ENCODE data around the gene SLC5A2. TPM values are rescaled to one million over a fixed set of nuclear protein-coding genes. Genes with fewer than 3 reads are reported as not detected.

The SLC5A2 gene
- total RNA-seq, 2 donors from 2014 or later = 0.85 TPM; not detected in 1

GRCh38 chr16:31488468-31489297 is 5.8 kb downstream of the SLC5A2 start:
- Histone ChIP-seq H3K36me3 (peaks cover 24% of the 10 kb centered on the region), H3K9me3 (no peaks in the 10 kb centered on the region), H3K27ac (no peak overlapping the region), H3K4me3 (peak overlapping the region; percentile 74), H3K4me1 (ENCODE audit: control insufficient read depth in 1 of 2, low read depth in 2 of 2) (peaks cover 6 to 16% of the 10 kb centered on the region in 2 donors), H3K27me3 (replicated peaks; ENCODE audit: insufficient read depth) (no peaks in the 10 kb centered on the region)
- no peak for TF ChIP-seq CTCF (IDR thresholded peaks at IDR 0.05)
- no peak for ATAC-seq (ENCODE audit: insufficient number of reproducible peaks, low FRiP score, low read depth)
- DNase-seq (ENCODE audit: low spot score) = no peak

GRCh38 chr16:31489298-31489564 is 6.3 kb downstream of the SLC5A2 start:
- DNase-seq (ENCODE audit: low spot score) = no peak
- no peak for ATAC-seq (ENCODE audit: insufficient number of reproducible peaks, low FRiP score, low read depth)
- no peaks in the 10 kb centered on the region for H3K9me3 ChIP-seq
- H3K4me3 ChIP-seq = no peak overlapping the region
- H3K27ac ChIP-seq = no peak overlapping the region
- peaks cover 27% of the 10 kb centered on the region for H3K36me3 ChIP-seq
- no peaks in the 10 kb centered on the region for H3K27me3 ChIP-seq (replicated peaks; ENCODE audit: insufficient read depth)
- no peak for TF ChIP-seq CTCF (IDR thresholded peaks at IDR 0.05)
- peaks cover 6 to 16% of the 10 kb centered on the region in 2 donors for H3K4me1 ChIP-seq (ENCODE audit: control insufficient read depth in 1 of 2, low read depth in 2 of 2)

- ATAC-seq (ENCODE audit: insufficient number of reproducible peaks, low FRiP score, low read depth) (no peak), DNase-seq (ENCODE audit: low spot score) (no peak)
- no peak for TF ChIP-seq CTCF (IDR thresholded peaks at IDR 0.05)
- H3K9me3 ChIP-seq = no peaks in the 10 kb centered on the region
- H3K4me3 ChIP-seq = no peak overlapping the region
- no peaks in the 10 kb centered on the region for H3K27me3 ChIP-seq (replicated peaks; ENCODE audit: insufficient read depth)
- no peak overlapping the region for H3K27ac ChIP-seq
- peaks cover 27% of the 10 kb centered on the region for H3K36me3 ChIP-seq
- peaks cover 6 to 16% of the 10 kb centered on the region in 2 donors for H3K4me1 ChIP-seq (ENCODE audit: control insufficient read depth in 1 of 2, low read depth in 2 of 2)
Measured at GRCh38 chr16:31489616-31490584, 7.0 kb downstream of the SLC5A2 start.

- Histone ChIP-seq H3K36me3 (peaks cover 36% of the 10 kb centered on the region), H3K9me3 (no peaks in the 10 kb centered on the region), H3K27me3 (replicated peaks; ENCODE audit: insufficient read depth) (no peaks in the 10 kb centered on the region), H3K4me3 (no peak overlapping the region), H3K27ac (no peak overlapping the region), H3K4me1 (ENCODE audit: control insufficient read depth in 1 of 2, low read depth in 2 of 2) (peaks cover 6 to 16% of the 10 kb centered on the region in 2 donors)
- ATAC-seq (ENCODE audit: insufficient number of reproducible peaks, low FRiP score, low read depth) (no peak), DNase-seq (ENCODE audit: low spot score) (no peak)
- no peak for TF ChIP-seq CTCF (IDR thresholded peaks at IDR 0.05)
Measured at GRCh38 chr16:31491778-31492418, 9.0 kb downstream of the SLC5A2 start.

Measured in thoracic aorta (tissue), 2 donors.